Brain microvascular endothelial cell (primary cell): ENCODE data around the gene PDCD1LG2.
"Not testable (repeated sequence)": the region's sequence is repeated elsewhere in the genome, so short reads cannot be mapped to it uniquely, and the experiment has no call there.

ENCODE experiments used
- DNase-seq: peaks from one replicate; pipeline ENCODE4 v3.0.0-alpha.2; 2020
- H3K27ac ChIP-seq: fragments of 250-450 bp; sonication (Bioruptor Pico); 2 replicates; pipeline ENCODE4 v1.5.1; 2020; ENCODE audit warnings: mild to moderate bottlenecking, moderate library complexity
- H3K27me3 ChIP-seq: fragments of 250-450 bp; sonication (Bioruptor Pico); replicated peaks from 2 replicates; pipeline ENCODE4 v1.5.1; 2020; ENCODE audit warnings: mild to moderate bottlenecking
- H3K36me3 ChIP-seq: fragments of 250-450 bp; sonication (Bioruptor Pico); replicated peaks from 2 replicates; pipeline ENCODE4 v1.5.1; 2020; ENCODE audit warnings: mild to moderate bottlenecking
- H3K4me3 ChIP-seq: 2 replicates; pipeline ENCODE4 v1.5.1; 2011; ENCODE audit warnings: low read depth, mild to moderate bottlenecking, control low read depth, low read length, moderate library complexity
- in situ Hi-C: cut with HindIII; loops from 2 replicates; pipeline ENCODE4 v1.10.0; 2017; ENCODE audit warnings: low sequenced_read_pairs, low pct_ligation_motif_present
- TF ChIP-seq, protein P1 (sequence below): IDR thresholded peaks from 2 replicates; pipeline ENCODE4 v1.5.1; 2011; ENCODE audit warnings: low read depth, mild to moderate bottlenecking, moderate library complexity, low read length, control low read depth, inconsistent platforms; ENCODE audit errors: missing control alignments

The PDCD1LG2 gene

GRCh38 chr9:5510360-5510931 is at the start of gene PDCD1LG2:
Gene PDCD1LG2 (plus strand): TSS chr9:5510531. CDS start chr9:5522547, 12,016 bp downstream.
- DNase-seq = peak; percentile 56
- Histone ChIP-seq H3K36me3 (no peaks in the 10 kb centered on the region), H3K4me3 (peak within 1 kb of the TSS; percentile 28), H3K27me3 (no peaks in the 10 kb centered on the region), H3K27ac (peak within 1 kb of the TSS; percentile 92)
- TF ChIP-seq, protein P1, sequence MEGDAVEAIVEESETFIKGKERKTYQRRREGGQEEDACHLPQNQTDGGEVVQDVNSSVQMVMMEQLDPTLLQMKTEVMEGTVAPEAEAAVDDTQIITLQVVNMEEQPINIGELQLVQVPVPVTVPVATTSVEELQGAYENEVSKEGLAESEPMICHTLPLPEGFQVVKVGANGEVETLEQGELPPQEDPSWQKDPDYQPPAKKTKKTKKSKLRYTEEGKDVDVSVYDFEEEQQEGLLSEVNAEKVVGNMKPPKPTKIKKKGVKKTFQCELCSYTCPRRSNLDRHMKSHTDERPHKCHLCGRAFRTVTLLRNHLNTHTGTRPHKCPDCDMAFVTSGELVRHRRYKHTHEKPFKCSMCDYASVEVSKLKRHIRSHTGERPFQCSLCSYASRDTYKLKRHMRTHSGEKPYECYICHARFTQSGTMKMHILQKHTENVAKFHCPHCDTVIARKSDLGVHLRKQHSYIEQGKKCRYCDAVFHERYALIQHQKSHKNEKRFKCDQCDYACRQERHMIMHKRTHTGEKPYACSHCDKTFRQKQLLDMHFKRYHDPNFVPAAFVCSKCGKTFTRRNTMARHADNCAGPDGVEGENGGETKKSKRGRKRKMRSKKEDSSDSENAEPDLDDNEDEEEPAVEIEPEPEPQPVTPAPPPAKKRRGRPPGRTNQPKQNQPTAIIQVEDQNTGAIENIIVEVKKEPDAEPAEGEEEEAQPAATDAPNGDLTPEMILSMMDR = no peak
- in situ Hi-C loops = no loop called here

- DNase-seq, H3K36me3 ChIP-seq, H3K4me3 ChIP-seq, H3K27ac ChIP-seq, in situ Hi-C loops, H3K27me3 ChIP-seq: not testable (repeated sequence)
Measured at GRCh38 chr9:5464831-5465330, 45.5 kb upstream of the PDCD1LG2 start.

DNA sequence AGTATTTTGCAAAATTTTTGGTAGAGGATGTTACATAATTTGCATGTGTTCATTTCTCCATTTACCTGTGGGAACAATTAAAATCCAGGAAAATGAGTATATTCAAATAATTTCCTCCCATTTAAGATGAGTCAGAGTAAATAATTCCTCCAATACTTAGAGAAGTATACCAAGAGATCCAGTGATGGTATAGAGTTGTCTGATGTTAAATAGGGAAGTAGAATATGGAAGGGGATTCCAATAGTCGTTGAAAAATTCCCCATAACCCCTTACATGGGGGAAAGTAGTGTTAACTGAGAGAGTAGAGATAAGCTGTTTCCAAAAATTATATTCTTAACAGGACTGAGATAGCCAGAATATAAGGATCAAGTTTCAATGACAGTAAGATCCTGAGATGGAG is 44.3 kb upstream of the PDCD1LG2 start:
- TF ChIP-seq, protein P1 = no peak
- Histone ChIP-seq H3K4me3 (no peak overlapping the region), H3K27ac (no peak overlapping the region), H3K27me3 (no peaks in the 10 kb centered on the region), H3K36me3 (no peaks in the 10 kb centered on the region)
- in situ Hi-C loops = no loop called here
- no peak for DNase-seq

GRCh38 chr9:5466766-5467165 is 43.6 kb upstream of the PDCD1LG2 start:
- Histone ChIP-seq H3K36me3 (no peaks in the 10 kb centered on the region), H3K4me3 (no peak overlapping the region), H3K27me3 (no peaks in the 10 kb centered on the region), H3K27ac (no peak overlapping the region)
- in situ Hi-C loops = no loop called here
- no peak for DNase-seq
- TF ChIP-seq, protein P1 = no peak

DNA sequence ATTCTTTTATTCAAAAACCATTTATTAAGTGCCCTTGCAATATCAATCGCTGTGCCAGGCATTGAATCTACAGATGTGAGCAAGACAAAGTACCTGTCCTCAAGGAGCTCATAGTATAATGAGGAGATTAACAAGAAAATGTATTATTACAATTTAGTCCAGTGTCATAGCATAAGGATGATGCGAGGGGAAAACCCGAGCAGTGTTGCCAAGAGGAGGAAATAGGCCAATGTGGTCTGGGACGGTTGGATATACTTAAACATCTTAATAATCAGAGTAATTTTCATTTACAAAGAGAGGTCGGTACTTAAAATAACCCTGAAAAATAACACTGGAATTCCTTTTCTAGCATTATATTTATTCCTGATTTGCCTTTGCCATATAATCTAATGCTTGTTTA is 41.5 kb upstream of the PDCD1LG2 start:
- H3K27ac ChIP-seq = no peak overlapping the region
- H3K4me3 ChIP-seq = no peak overlapping the region
- no peak for DNase-seq
- in situ Hi-C loops = no loop called here
- no peaks in the 10 kb centered on the region for H3K27me3 ChIP-seq
- H3K36me3 ChIP-seq = no peaks in the 10 kb centered on the region
- TF ChIP-seq, protein P1 = no peak

DNA sequence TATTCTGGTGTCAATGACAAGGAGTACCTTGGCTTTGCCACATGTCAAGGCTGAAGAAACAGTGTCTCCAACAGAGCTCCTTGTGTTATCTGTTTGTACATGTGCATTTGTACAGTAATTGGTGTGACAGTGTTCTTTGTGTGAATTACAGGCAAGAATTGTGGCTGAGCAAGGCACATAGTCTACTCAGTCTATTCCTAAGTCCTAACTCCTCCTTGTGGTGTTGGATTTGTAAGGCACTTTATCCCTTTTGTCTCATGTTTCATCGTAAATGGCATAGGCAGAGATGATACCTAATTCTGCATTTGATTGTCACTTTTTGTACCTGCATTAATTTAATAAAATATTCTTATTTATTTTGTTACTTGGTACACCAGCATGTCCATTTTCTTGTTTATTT is 40.2 kb upstream of the PDCD1LG2 start:
- in situ Hi-C loops = no loop called here
- DNase-seq = no peak
- no peaks in the 10 kb centered on the region for H3K27me3 ChIP-seq
- no peaks in the 10 kb centered on the region for H3K36me3 ChIP-seq
- TF ChIP-seq, protein P1 = no peak
- no peak overlapping the region for H3K4me3 ChIP-seq
- no peak overlapping the region for H3K27ac ChIP-seq
